Karpas-422 (cell line): Measurements from ENCODE around the gene ZRSR2. TPM values are rescaled to one million over a fixed set of nuclear protein-coding genes. Genes with fewer than 3 reads are reported as not detected.
A peak's percentile ranks its signal among the peaks of the same experiment; 100 is the strongest.
"Not testable (repeated sequence)": the region's sequence is repeated elsewhere in the genome, so short reads cannot be mapped to it uniquely, and the experiment has no call there.

Source experiments
- DNase-seq: peaks from one replicate; pipeline ENCODE4 v3.0.0-alpha.2; 2015
- H2AFZ ChIP-seq: fragments of 200-600 bp; sonication (generic); 2 replicates; pipeline ENCODE4 v1.6.1; 2014; ENCODE audit warnings: antibody characterized with exemption, low read length, mixed read lengths
- H3K27ac ChIP-seq: fragments of 200-600 bp; sonication (generic); 2 replicates; pipeline ENCODE4 v1.5.1; 2014; ENCODE audit warnings: mild to moderate bottlenecking, low read length, moderate library complexity
- H3K27me3 ChIP-seq: fragments of 200-600 bp; sonication (generic); 2 replicates; pipeline ENCODE4 v1.6.1; 2014; ENCODE audit warnings: low read length, mixed read lengths
- H3K36me3 ChIP-seq: fragments of 200-600 bp; sonication (generic); 2 replicates; pipeline ENCODE4 v1.6.1; 2014; ENCODE audit warnings: low read length, mixed read lengths; ENCODE audit not compliant: insufficient read depth
- H3K4me1 ChIP-seq: fragments of 200-600 bp; sonication (generic); 2 replicates; pipeline ENCODE4 v1.6.1; 2014; ENCODE audit warnings: mild to moderate bottlenecking, low read length, mixed read lengths
- H3K4me2 ChIP-seq: fragments of 200-600 bp; sonication (generic); 2 replicates; pipeline ENCODE4 v1.6.1; 2014; ENCODE audit warnings: low read length, low read depth, mild to moderate bottlenecking; ENCODE audit not compliant: poor library complexity, severe bottlenecking
- H3K4me3 ChIP-seq: fragments of 200-600 bp; sonication (generic); 2 replicates; pipeline ENCODE4 v1.5.1; 2014; ENCODE audit warnings: mild to moderate bottlenecking, antibody characterized with exemption, low read length, mixed read lengths
- H3K79me2 ChIP-seq: fragments of 200-600 bp; sonication (generic); 2 replicates; pipeline ENCODE4 v1.6.1; 2014; ENCODE audit warnings: mild to moderate bottlenecking, low read length, mixed read lengths
- H3K9ac ChIP-seq: fragments of 200-600 bp; sonication (generic); 2 replicates; pipeline ENCODE4 v1.6.0; 2014; ENCODE audit warnings: low read length
- H3K9me2 ChIP-seq: fragments of 200-600 bp; sonication (generic), shearing (Covaris generic); replicated peaks from 2 replicates; pipeline ENCODE4 v1.6.0; 2014; ENCODE audit warnings: mild to moderate bottlenecking, low read length, moderate library complexity; ENCODE audit not compliant: insufficient read depth
- H3K9me3 ChIP-seq: fragments of 300-700, 200-600 bp; sonication (generic); 2 replicates; pipeline ENCODE4 v1.6.1; 2014; ENCODE audit warnings: low read length, mixed read lengths
- H4K20me1 ChIP-seq: fragments of 200-600 bp; sonication (generic); 2 replicates; pipeline ENCODE4 v1.6.1; 2014; ENCODE audit warnings: mild to moderate bottlenecking, antibody characterized with exemption, low read length, low read depth; ENCODE audit not compliant: insufficient read depth
- total RNA-seq: library from RNA; depleted of rRNA; stranded (reverse); fragments of >200 nt; shearing (Covaris generic); gene quantifications from 2 replicates; pipeline ENCODE4 v1.2.3, GENCODE V29; 2014; ENCODE audit warnings: low replicate concordance

Gene ZRSR2
- total RNA-seq, 1 experiment from 2014 or later = 13.4 TPM

- Histone ChIP-seq H3K79me2 (0 out of 2 replicates have a peak, but pooled peaks cover 4% of the 10 kb centered on the region), H3K4me2 (no peak overlapping the region), H3K9ac (no peak overlapping the region), H3K27ac (no peak overlapping the region), H3K27me3 (no peaks in the 10 kb centered on the region), H4K20me1 (no peaks in the 10 kb centered on the region), H3K36me3 (no peaks in the 10 kb centered on the region), H3K9me3 (no peaks in the 10 kb centered on the region), H3K9me2 (no peaks in the 10 kb centered on the region), H2AFZ (no peak overlapping the region), H3K4me3 (no peak overlapping the region), H3K4me1 (no peaks in the 10 kb centered on the region)
- DNase-seq = no peak
These were observed 39.6 kb upstream of the ZRSR2 start for GRCh38 chrX:15750611-15751154.

- Histone ChIP-seq H3K4me2 (no peak overlapping the region), H3K4me3 (no peak overlapping the region)
These were observed 39.0 kb upstream of the ZRSR2 start for GRCh38 chrX:15751155-15751819.

GRCh38 chrX:15755091-15755490 lies 35.2 kb upstream of the ZRSR2 start:
- Histone ChIP-seq H3K9me3 (no peaks in the 10 kb centered on the region), H3K36me3 (no peaks in the 10 kb centered on the region), H2AFZ (no peak overlapping the region), H4K20me1 (no peaks in the 10 kb centered on the region), H3K79me2 (no peaks in the 10 kb centered on the region), H3K27me3 (no peaks in the 10 kb centered on the region), H3K27ac (no peak overlapping the region), H3K4me1 (peaks cover under 1% of the 10 kb centered on the region), H3K4me2 (no peak overlapping the region), H3K9me2 (no peaks in the 10 kb centered on the region), H3K9ac (no peak overlapping the region), H3K4me3 (no peak overlapping the region)
- DNase-seq = no peak

More at GRCh38 chrX:15751155-15751819, 39.0 kb upstream of the ZRSR2 start:
- Histone ChIP-seq H2AFZ (no peak overlapping the region), H4K20me1 (no peaks in the 10 kb centered on the region), H3K9me2 (no peaks in the 10 kb centered on the region), H3K4me1 (no peaks in the 10 kb centered on the region), H3K9me3 (no peaks in the 10 kb centered on the region), H3K9ac (no peak overlapping the region), H3K79me2 (0 out of 2 replicates have a peak, but pooled peaks cover 4% of the 10 kb centered on the region), H3K27me3 (no peaks in the 10 kb centered on the region), H3K36me3 (no peaks in the 10 kb centered on the region), H3K27ac (no peak overlapping the region)
- no peak for DNase-seq

GRCh38 chrX:15758140-15758539 lies 32.1 kb upstream of the ZRSR2 start:
- Histone ChIP-seq H3K9ac (no peak overlapping the region), H3K4me1 (peaks cover 16% of the 10 kb centered on the region), H3K79me2 (no peaks in the 10 kb centered on the region), H3K36me3 (no peaks in the 10 kb centered on the region), H3K9me3 (no peaks in the 10 kb centered on the region), H3K27ac (no peak overlapping the region), H4K20me1 (no peaks in the 10 kb centered on the region), H3K9me2 (no peaks in the 10 kb centered on the region), H3K27me3 (no peaks in the 10 kb centered on the region), H2AFZ (no peak overlapping the region), H3K4me2 (no peak overlapping the region), H3K4me3 (no peak overlapping the region)
- no peak for DNase-seq

- H3K9ac ChIP-seq, DNase-seq, H3K9me2 ChIP-seq, H3K27me3 ChIP-seq, H3K36me3 ChIP-seq, H3K4me3 ChIP-seq, H4K20me1 ChIP-seq, H3K4me2 ChIP-seq, H3K9me3 ChIP-seq, H2AFZ ChIP-seq, H3K79me2 ChIP-seq: not testable (repeated sequence)
- 0 out of 2 replicates have a peak overlapping the region, but pooled peaks have one; percentile 18 for H3K27ac ChIP-seq
- H3K4me1 ChIP-seq = peaks cover 16% of the 10 kb centered on the region
These were observed 30.4 kb upstream of the ZRSR2 start for GRCh38 chrX:15759886-15760285.

DNA sequence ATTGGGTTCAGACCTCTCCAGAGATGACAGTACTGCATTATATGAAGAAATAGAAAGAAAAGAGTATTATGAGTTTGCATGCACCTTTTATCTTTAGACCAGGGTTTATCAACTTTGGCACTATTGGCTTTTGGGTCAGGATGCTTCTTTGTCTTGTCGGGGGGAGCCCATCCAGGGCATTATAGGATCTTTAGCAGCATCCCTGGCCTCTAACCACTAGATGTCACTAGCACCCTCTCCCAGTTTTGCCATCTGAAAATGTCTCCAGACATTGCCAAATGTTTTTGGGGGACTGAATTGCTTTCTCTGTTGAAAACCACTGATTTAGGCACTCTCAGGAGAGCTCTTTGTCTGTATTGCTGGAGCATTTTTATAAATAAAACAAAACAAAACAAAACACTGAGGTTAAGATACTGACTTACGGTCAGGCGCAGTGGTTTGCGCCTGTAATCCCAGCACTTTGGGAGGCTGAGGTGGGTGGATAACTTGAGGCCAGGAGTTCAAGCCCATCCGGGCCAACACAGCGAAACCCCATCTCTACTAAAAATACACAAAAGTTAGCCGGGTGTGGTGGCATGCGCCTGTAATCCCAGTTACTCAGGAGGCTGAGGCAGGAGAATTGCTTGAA lies 28.6 kb upstream of the ZRSR2 start:
- H4K20me1 ChIP-seq = no peaks in the 10 kb centered on the region
- H3K9ac ChIP-seq = no peak overlapping the region
- H3K9me3 ChIP-seq = no peaks in the 10 kb centered on the region
- no peak overlapping the region for H2AFZ ChIP-seq
- no peaks in the 10 kb centered on the region for H3K79me2 ChIP-seq
- H3K4me1 ChIP-seq = peaks cover 16% of the 10 kb centered on the region
- peak; percentile 78 for DNase-seq
- no peaks in the 10 kb centered on the region for H3K9me2 ChIP-seq
- H3K36me3 ChIP-seq = no peaks in the 10 kb centered on the region
- H3K27ac ChIP-seq = no peak overlapping the region
- no peak overlapping the region for H3K4me2 ChIP-seq
- no peak overlapping the region for H3K4me3 ChIP-seq
- H3K27me3 ChIP-seq = no peaks in the 10 kb centered on the region

DNA sequence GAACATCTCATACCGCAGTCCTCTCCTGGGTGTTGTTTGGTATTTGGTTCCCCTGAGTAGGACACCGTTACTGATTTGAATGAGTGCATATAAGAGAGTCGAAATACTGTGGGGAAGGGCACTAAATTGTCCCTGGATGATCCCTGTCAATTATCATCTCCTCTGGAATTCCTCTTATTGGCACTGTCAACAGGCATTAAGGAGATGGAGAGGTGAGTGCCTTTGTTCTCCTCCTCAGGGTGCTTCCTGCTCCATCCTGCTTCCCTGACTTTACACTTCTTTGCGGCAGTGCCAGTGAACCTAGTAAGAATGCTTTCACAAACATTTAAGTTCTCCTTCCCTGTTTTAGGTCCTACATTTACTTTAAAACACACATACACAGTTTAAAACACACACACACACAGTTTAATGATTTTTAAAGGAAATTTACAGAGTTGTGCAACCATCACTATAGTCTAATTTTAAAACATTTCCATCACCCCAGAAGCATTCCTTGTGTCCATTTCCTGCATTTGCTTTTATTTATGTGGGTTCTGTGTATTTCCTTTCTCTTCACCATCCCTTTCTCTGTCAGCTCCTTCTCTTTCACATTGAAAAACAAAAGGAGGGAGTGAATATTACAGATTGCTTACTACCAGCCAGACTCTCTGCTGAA lies 20.9 kb upstream of the ZRSR2 start:
- Histone ChIP-seq H3K9me3 (no peaks in the 10 kb centered on the region), H4K20me1 (no peaks in the 10 kb centered on the region), H3K9me2 (no peaks in the 10 kb centered on the region), H3K36me3 (no peaks in the 10 kb centered on the region), H3K4me3 (no peak overlapping the region), H3K27me3 (no peaks in the 10 kb centered on the region), H3K9ac (no peak overlapping the region), H3K4me1 (peaks cover 5% of the 10 kb centered on the region), H3K4me2 (no peak overlapping the region), H3K27ac (no peak overlapping the region), H2AFZ (no peak overlapping the region), H3K79me2 (no peaks in the 10 kb centered on the region)
- no peak for DNase-seq
